Calu3 (cell line): Measurements from ENCODE around the gene ASTN2. TPM values are rescaled to one million over a fixed set of nuclear protein-coding genes. Genes with fewer than 3 reads are reported as not detected.

Source experiments
- BruUV-seq: library from RNA; stranded (reverse); fragments of 400-500 nt; replicated peaks from 2 replicates; lab custom pipeline; 2021; lab: Mats Ljungman, UMichigan
- CTCF ChIA-PET: fragments of 300-600 bp; sonication (Branson Sonifier 250); formaldehyde crosslinking; loops from one replicate; lab custom pipeline; 2022; ENCODE audit warnings: antibody characterized with exemption; lab: Charles Lee
- DNase-seq: peaks from one replicate; pipeline ENCODE4 v3.0.0; 2022
- H3K27ac Mint-ChIP-seq: one replicate; pipeline ENCODE4 v1.8.0; 2022; ENCODE audit warnings: mixed read lengths; ENCODE audit not compliant: unreplicated experiment
- H3K27me3 Mint-ChIP-seq: one replicate; pipeline ENCODE4 v1.8.0; 2022; ENCODE audit warnings: mixed read lengths; ENCODE audit not compliant: unreplicated experiment
- H3K36me3 Mint-ChIP-seq: one replicate; pipeline ENCODE4 v1.8.0; 2022; ENCODE audit warnings: mild to moderate bottlenecking, moderate library complexity, mixed read lengths; ENCODE audit not compliant: insufficient read depth, unreplicated experiment
- H3K4me1 Mint-ChIP-seq: one replicate; pipeline ENCODE4 v1.8.0; 2022; ENCODE audit warnings: mild to moderate bottlenecking, low read depth, mixed read lengths; ENCODE audit not compliant: unreplicated experiment
- H3K4me3 Mint-ChIP-seq: one replicate; pipeline ENCODE4 v1.8.0; 2022; ENCODE audit warnings: mild to moderate bottlenecking, low read depth, moderate library complexity, mixed read lengths; ENCODE audit not compliant: unreplicated experiment
- H3K9me3 Mint-ChIP-seq: one replicate; pipeline ENCODE4 v1.8.0; 2022; ENCODE audit warnings: low read depth, mixed read lengths; ENCODE audit not compliant: unreplicated experiment
- intact Hi-C: fragments of 100-400 bp; cut with micrococcal nuclease; formaldehyde crosslinking; loops from one replicate; pipeline ENCODE4 v1.10.0; 2022; ENCODE audit not compliant: unreplicated experiment
- total RNA-seq: library from RNA; stranded (reverse); gene quantifications from 2 replicates; pipeline ENCODE4 v1.2.3, GENCODE V29; 2022
- TF ChIP-seq, protein P1 (sequence below): fragments of 200-600 bp; IDR thresholded peaks from one replicate; pipeline ENCODE4 v1.8.0; 2022; ENCODE audit warnings: antibody characterized with exemption; ENCODE audit not compliant: unreplicated experiment

ASTN2 gene
- total RNA-seq, 1 experiment from 2014 or later, result 1.7 TPM

DNA sequence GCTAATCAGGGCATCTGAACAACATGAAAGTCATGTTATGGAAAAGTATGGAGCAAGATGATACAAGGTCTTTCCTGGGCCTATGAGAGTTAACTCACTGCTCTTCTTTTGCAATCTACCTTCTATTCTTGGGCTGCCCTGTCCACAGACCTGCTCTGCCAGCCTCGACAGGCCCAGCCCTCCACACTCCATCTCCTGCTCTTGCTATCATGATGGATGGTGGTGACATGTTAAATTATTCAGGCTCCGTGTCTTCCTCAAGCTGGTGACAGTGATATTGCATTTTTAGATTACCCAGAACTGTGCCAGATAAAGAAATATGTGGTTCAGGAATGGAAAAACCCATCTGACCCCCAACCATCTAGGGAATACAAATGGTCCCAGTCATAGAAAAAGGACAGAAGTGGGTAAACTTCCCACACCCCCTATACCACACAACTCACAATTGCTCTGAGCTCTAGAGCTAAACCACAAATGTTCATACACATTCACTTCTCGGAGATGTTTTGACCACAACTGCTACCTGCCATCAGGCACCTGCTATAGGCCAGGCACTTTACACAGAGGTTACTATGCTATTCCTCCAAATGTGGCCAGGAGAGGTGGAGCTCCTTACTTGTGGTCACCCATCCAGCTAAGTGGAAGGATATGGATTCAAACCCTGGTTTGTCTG is 311.3 kb downstream of the ASTN2 start:
- no peak for DNase-seq
- intact Hi-C loops, result no loop called here
- no peaks in the 10 kb centered on the region for H3K36me3 Mint-ChIP-seq
- H3K27me3 Mint-ChIP-seq, result no peaks in the 10 kb centered on the region
- H3K4me3 Mint-ChIP-seq, result no peak overlapping the region
- BruUV-seq, result no TSS peak
- TF ChIP-seq, protein P1, sequence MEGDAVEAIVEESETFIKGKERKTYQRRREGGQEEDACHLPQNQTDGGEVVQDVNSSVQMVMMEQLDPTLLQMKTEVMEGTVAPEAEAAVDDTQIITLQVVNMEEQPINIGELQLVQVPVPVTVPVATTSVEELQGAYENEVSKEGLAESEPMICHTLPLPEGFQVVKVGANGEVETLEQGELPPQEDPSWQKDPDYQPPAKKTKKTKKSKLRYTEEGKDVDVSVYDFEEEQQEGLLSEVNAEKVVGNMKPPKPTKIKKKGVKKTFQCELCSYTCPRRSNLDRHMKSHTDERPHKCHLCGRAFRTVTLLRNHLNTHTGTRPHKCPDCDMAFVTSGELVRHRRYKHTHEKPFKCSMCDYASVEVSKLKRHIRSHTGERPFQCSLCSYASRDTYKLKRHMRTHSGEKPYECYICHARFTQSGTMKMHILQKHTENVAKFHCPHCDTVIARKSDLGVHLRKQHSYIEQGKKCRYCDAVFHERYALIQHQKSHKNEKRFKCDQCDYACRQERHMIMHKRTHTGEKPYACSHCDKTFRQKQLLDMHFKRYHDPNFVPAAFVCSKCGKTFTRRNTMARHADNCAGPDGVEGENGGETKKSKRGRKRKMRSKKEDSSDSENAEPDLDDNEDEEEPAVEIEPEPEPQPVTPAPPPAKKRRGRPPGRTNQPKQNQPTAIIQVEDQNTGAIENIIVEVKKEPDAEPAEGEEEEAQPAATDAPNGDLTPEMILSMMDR, result no peak
- H3K9me3 Mint-ChIP-seq, result peaks cover 6% of the 10 kb centered on the region
- H3K27ac Mint-ChIP-seq, result no peak overlapping the region
- CTCF ChIA-PET, result no interaction called here
- no peaks in the 10 kb centered on the region for H3K4me1 Mint-ChIP-seq

DNA sequence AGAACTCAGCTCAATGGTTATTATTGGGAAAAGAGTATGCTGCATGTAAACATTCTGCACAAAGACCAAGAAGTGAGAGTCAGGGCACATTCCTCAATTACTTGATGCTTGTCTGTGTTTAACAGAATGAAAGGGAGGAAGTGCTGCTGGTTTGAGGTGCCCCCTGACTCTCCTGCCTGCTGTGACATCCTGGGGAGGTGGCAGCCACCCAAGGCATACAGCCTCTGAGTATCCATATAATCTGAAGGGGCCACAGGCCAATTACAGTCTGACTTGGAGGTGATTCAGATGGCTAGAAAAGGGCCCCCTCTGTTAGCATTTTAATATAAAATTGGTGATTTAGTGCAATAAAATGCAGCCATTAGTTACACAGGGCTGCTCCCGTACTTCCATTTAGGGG is 313.8 kb downstream of the ASTN2 start:
- H3K27me3 Mint-ChIP-seq, result no peaks in the 10 kb centered on the region
- peaks cover 6% of the 10 kb centered on the region for H3K9me3 Mint-ChIP-seq
- no TSS peak for BruUV-seq
- TF ChIP-seq, protein P1, result no peak
- no peaks in the 10 kb centered on the region for H3K36me3 Mint-ChIP-seq
- intact Hi-C loops, result no loop called here
- no peak for DNase-seq
- CTCF ChIA-PET, result no interaction called here
- no peaks in the 10 kb centered on the region for H3K4me1 Mint-ChIP-seq
- H3K27ac Mint-ChIP-seq, result no peak overlapping the region
- no peak overlapping the region for H3K4me3 Mint-ChIP-seq

DNA sequence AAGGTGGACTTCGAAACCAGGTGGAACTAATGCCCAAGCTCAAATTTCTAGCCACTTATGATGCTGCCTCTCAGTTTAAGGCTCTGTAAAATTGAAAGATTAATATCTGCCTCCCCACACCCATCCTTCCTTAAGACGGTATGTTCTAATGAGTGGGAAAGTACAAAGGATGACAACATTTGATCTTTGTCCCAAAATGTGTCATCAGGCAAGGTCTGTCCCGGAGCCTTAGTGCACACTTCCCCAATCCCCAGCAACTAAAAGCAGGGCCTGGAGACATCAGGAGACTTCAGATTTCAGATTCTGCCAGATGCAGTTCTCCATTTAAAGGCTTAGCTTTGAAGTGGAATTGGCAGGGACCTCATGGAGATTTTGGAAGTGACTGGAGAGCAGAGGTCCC is 316.5 kb downstream of the ASTN2 start:
- no peaks in the 10 kb centered on the region for H3K4me1 Mint-ChIP-seq
- peaks cover 6% of the 10 kb centered on the region for H3K9me3 Mint-ChIP-seq
- no peaks in the 10 kb centered on the region for H3K36me3 Mint-ChIP-seq
- no peak overlapping the region for H3K27ac Mint-ChIP-seq
- no peaks in the 10 kb centered on the region for H3K27me3 Mint-ChIP-seq
- intact Hi-C loops, result no loop called here
- CTCF ChIA-PET, result interaction anchor here (0.6 kb wide), 1 partner anchor 16 kb away, joined by 3 read pairs; no protein-coding TSS in a partner anchor
- DNase-seq, result no peak
- no peak overlapping the region for H3K4me3 Mint-ChIP-seq
- BruUV-seq, result no TSS peak
- TF ChIP-seq, protein P1, result no peak

DNA sequence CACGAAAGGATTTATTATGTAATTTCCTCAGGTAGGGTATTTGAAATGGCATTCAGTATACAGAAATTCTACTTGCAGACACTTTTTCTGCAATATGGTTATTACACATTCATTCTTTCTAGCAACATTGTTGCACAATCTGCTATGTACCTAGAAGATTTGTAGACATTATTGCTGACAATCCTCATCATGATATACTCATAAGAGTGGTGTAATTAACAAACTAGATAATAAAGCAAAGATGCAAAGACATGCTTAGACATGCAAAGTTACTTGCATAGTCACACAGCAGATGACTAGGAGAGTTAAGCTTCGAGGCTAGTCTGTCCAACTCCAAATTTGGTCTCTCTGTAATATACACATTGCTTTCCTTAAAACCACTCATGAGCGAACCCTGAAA is 317.1 kb downstream of the ASTN2 start:
- intact Hi-C loops, result no loop called here
- CTCF ChIA-PET, result no interaction called here
- BruUV-seq, result no TSS peak
- Mint-ChIP-seq H3K36me3 (no peaks in the 10 kb centered on the region), H3K27ac (no peak overlapping the region), H3K9me3 (peaks cover 6% of the 10 kb centered on the region), H3K27me3 (no peaks in the 10 kb centered on the region), H3K4me1 (no peaks in the 10 kb centered on the region), H3K4me3 (no peak overlapping the region)
- DNase-seq, result no peak
- TF ChIP-seq, protein P1, result no peak
